Right renal pelvis (tissue), 4 donors: ENCODE data around the gene XYLT1. TPM values are rescaled to one million over a fixed set of nuclear protein-coding genes. Genes with fewer than 3 reads are reported as not detected.

Experiments
- DNase-seq, 4 donors: peaks; one replicate each; pipeline ENCODE4 v3.0.0-alpha.2; 2013; ENCODE audit warnings: low read depth in 4 of 4, low spot score in 3 of 4, missing footprints in 1 of 4
- polyA plus RNA-seq, 4 donors: library from polyadenylated mRNA; unstranded; fragments of 120-200 nt; gene quantifications; one replicate each; pipeline ENCODE4 v1.2.1, GENCODE V29; 2013; ENCODE audit not compliant: insufficient read length in 4 of 4

Gene XYLT1
- polyA plus RNA-seq, 4 donors, result 8.1 to 8.5 (median 8.4) TPM

DNA sequence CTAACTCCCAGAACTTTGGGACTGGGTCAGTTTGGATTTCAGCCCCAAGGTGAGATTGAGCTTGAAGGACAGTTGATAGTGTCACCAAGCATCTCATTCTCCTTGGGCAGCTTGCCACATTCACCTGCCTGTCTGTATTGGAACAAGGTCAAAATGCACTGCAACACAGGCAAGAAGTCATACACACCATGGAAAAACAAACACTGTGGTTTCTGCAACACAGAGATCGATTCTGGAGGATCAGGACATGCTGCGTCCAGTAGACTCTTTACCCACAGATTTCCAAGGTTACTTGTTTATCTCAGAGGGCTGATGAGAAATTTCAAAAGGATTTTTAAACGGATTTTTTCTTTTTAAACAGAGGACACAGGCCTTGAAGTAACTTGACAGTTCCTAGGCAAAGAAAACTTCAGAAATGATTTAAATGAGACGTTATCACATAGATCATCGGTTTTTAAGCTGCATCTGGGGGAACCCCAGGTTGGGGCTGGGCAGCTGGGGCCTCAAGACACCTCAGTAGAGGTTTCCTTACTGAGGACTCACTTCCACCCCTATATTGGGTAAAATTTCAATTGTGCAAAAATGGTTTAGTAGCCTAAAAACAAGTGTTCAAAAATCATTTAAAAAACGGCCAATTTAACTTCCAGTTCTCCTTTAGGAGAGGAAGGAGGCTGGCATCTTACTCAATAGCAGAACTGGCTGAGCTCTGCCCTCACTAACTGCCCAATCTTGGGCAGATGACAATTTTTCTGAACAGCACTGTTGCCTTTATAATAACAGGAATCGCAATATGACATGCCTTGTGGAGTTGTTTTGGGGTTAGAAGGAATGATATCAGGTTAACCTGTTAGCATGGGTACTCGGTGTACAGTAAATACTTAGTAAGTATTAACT, 299.3 kb downstream of the XYLT1 start:
- DNase-seq, result no peak

DNA sequence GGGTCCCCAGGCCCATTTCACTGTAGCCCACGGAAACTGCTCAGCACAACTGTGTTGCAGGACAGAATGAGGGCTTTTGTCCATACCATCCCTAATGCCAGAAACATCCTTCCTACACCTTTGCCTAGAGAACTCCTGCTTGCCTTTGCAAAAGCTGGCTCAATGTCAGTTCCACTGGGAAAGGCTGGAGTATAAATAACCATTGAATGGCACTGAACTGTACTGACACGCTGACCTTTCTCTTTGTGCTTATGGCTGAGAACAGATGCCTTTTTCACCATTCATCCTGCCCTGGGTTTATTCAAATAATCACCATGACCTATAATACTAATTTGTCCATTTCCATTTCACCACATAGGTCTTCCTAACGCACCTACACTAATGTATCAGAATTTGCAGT, 300.3 kb downstream of the XYLT1 start:
- no peak for DNase-seq

DNA sequence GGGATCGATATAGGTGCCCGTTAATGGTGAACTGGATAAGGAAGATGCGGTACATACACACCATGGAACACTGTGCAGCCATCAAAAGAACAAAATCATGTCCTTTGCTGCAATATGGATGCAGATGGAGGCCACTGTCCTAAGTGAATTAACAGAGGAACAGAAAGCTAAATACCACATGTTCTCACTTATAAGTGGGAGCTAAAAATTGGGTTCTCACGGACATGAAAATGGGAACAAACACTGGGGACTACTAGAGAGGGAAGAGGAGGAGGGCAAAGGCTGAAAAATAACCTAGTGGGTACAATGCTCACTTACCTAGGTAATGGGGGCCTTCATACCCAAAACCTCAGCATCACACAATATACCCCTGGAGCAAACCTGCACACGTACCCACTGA, 302.6 kb downstream of the XYLT1 start:
- no peak for DNase-seq

DNA sequence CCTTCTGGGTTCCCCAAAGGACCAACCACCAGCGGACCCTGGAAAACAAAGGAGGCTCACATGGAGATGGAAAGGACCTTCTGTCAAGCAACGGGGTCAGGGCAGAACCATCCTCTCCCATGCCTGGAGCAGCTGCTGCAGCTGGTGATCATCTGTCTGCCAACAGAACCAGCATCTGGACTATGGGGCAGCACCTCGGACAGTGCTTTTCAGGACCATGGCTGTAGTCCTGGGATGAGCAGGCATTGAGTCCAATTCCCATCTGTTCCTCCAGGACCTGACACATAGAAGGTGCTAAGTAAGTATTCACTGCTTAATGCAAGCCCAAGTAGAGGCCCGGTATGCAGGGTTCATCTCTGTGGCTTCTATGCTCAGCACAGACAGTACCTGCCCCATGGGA, 304.7 kb downstream of the XYLT1 start:
- DNase-seq, result no peak

DNA sequence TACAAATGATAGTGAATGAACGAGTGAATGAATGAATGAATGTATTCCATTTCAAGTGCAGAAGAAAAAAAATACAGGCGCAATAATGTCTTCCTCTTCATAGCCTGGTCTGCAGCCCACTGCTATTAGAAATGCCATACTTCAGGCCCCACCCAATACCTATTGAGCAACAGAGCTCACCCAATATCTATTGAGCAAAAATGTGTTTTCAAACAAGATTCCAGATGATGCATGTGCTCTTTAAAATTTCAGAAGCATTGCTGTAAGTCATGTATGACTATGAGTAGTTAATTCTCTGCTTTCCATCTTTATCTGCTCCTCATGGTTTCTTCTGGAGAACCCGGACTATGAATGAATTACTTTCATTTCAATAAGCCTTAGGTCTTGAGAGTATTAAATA, 308.2 kb downstream of the XYLT1 start:
- DNase-seq, result no peak

DNA sequence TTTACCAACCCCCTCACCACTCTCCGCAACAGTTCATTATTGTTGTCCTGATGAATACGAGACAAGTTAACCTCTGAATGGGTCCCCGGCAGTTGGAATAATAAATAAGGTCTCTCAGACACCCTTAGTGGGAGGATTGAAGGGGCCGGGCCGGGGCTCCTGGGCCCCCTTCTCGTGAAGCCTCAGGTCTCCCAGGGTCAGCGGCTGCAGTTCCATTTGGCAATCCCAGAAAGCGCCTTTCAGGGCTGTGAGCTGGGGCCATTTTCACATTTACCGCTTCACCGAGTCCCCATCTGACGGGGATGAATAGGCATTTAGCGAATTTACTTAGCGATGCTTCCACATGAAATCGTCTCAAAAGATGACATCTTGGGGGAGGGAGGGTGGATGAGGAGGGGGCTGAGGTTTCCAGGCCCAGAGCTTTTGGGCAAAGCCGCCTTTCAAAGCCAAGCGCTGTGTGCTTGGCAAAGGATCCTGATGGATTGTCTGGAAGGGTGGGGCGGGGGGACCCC, 309.8 kb downstream of the XYLT1 start:
- DNase-seq, result no peak

DNA sequence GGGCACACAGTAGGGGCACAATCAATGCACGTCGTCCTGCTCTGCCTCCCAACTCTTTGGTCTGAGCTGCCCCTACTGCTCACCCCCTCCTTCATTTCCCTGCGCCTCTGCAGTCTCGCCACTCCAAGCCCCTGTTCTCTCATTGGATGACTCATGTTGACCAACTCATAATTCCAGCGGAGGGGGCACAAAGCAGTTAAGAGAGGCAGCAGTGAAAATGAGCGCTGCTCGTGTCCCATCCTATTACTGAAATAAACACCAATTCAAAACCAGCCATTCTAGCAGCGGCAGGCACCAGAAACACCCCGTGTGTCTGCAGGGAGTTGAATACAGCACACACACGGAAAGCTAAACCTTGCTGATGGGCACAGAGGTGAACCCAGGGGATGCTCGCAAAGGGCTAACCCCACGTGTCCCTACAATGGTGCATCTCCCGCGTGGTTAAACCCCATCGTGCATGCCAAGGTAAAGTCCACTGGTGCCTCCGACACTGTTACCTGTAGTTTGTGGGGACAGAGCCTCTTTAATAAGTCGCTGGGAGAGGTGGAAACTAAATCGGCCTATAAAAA, 310.4 kb downstream of the XYLT1 start:
- no peak for DNase-seq

DNA sequence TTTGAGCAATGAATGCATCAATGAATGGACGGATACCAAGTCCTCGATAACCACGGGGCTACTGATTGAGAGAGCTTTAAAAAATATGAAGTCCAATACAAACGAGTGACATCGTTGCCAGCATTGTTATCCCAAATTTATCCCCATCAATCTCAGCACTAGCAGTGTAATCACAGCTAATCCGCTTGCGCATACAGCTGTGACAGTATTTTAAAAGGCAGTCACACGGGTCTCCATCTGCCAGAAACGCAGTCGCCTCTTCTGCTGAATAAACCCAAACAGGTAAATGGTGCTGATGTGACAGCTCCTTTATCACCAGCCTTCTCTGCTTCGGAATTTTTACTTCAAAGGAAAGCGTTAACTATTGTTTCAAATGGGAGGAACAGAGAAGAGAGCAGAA, 311.1 kb downstream of the XYLT1 start:
- no peak for DNase-seq

DNA sequence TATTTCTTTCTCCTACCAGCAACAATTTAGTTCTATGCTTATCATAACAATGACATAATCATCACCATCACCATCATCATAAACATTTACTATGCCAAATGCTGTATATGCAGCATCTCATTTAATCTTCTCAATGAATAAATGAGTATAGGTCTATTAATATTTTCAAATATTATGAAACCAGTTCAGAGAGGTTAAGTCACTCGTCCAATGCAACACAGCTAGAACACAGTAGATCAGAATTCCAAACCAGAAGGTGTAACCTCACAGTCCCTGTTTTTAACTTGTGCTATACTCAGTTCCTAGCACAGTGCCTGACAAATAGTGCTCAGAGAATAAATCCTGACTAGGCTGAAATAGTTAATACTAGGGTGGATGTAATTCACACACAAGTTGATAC, 314.8 kb downstream of the XYLT1 start:
- DNase-seq, result no peak

DNA sequence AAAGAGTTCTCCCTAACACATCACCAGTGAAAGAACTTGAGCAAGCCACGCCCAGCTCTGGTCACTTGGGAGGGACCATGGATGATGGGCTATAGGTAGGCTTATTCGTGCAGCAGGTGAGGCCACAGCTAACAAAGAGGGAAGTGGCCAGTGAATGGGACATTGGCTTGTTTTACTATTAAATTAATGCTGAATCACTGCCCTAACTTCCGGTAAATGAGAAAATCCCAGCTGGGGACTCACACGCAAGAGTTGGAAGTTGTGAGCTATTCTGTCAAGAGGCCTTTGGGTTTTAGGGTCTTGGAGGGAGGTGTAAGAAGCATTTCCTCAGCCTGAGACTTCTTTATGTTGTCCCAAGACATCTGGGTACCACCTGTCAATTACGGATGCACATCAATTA, 315.3 kb downstream of the XYLT1 start:
- DNase-seq, result no peak

DNA sequence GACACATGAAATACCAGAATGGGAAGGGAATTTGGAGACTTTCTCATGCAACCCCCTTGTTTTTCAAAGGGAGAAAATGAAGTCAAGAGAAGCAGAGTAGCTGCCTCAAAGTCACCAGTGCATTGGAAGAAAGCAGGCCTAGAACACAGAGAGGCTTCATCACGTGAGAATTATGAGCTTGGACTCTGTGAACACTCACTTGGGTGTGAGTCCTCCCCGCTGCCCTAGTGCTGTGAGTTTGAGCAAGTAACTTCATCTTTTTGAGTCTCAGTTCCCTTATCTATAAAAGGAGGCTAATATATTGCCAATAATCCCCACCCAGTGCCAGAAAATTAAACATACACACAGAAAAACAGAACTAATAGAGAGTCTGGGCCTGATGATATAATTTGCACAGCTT, 315.8 kb downstream of the XYLT1 start:
- DNase-seq, result no peak

DNA sequence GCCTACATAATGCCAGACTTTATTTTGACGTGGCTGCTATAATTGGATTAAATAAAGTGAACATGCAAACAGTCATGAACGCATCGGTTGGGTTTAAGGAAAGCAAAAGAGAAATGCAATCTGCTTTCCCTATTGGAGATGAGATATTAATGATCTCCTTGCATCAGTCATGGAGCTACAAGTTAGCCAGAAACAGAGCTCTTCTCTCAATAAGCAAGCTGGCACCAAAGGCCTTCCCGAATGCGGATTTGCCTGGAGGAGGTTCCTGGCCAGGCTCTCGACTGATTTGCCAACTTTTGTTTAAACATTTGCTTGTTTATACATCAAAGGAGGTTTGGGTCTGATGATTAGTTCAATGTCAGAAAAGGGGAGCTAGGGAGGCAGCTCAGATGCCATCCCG, 318.4 kb downstream of the XYLT1 start:
- no peak for DNase-seq

DNA sequence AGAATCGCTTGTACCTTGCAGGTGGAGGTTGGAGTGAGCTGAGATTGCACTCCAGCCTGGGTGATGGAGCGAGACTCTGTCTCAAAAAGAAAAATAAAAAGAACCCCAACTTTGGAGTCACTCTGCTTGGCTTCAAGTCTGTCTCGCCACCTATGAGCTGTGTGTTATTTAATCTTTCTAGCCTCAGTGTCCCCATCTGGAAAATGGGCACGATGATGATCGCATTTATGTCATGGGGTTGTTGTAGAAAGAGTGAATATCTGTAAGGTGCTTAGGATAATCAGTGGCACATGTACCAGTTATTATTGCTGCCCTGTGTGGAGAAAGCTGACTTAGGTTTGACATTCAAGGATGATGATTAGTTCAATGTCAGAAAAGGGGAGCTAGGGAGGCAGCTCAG, 319.4 kb downstream of the XYLT1 start:
- DNase-seq, result no peak

DNA sequence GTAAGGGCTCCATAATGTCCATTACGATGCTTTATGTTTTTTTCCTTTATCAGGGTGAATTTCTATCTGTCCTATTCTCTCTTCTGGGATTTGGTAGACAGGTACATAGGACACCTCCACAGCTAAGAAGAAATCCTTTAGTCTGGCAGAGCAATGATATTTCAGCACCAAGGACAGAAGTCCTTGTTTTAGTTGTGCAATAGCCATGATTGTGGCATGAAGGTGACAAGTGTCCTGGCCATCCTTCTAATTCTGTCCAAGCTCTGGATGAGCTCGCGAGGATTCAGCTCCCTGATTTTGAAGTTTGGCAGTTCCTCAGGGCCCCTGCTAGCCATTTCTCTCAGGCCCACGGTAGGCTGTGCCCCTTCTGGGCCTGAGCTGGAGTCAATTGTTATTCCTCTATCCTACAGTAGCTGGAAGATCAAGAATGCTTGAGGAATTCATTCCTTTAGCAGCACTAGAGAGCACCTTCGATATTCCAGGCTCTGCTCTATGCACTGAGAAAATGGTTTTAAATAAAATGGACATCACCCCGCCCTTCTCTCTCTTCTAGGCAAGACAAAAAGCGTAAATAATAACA, 320.8 kb downstream of the XYLT1 start:
- peak in 3 of 4 donors; percentile 7 to 22 (median 10) for DNase-seq

DNA sequence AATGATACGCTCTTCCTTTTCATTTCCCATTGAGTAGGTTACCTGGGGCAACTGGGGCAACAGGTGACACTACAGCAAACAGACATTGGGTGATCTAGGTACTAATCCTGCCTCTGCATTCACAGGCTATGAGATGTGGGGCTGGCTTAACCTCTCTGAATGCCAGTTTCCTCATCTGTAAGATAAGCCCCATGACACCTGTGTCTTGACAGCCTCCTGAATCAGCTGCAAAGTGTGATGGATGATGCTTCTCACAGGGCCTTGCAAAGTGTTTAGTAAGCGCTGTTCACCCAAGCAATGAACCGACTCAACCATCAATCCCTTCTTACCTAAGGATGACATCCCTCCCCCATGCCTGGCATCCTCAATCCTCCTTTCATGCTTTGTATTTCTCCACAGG, 322.8 kb downstream of the XYLT1 start:
- no peak for DNase-seq

DNA sequence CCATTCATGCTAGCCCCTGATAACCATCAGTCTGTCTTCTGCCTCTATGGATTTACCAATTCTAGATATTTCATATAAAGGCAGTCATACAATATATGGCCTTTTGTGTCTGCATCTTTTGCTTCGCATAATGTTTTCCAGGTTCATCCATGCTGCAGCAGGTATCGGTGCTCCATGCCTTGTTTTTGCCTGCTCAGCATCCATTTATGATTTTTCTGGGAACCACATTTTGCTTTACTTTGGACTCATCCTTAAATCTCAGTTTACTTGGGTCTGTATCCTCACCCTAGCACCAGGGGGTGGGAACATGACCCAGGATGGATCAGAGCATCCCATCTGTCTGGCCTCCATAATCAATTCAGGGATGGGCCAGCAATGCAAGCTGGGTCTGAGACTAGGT, 325.7 kb downstream of the XYLT1 start:
- DNase-seq, result no peak

DNA sequence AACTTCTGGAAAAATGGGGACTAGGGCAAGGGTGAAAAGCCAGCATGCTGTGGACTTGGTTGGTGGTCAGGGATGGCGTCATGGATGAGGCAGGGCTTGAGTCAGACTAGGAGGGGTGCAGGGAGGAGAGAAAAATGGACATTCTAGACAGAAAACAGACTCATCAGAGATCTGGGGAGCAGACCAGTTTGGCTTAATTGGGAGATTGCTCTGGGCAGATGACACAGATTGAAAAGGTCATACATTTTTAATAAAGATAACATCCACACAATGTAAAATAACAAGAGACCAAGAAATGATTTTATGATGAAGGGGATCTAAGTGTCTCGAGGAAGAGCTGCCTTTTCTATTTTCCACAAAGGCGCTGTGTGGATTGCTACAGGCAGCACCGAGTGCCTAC, 326.3 kb downstream of the XYLT1 start:
- DNase-seq, result no peak

DNA sequence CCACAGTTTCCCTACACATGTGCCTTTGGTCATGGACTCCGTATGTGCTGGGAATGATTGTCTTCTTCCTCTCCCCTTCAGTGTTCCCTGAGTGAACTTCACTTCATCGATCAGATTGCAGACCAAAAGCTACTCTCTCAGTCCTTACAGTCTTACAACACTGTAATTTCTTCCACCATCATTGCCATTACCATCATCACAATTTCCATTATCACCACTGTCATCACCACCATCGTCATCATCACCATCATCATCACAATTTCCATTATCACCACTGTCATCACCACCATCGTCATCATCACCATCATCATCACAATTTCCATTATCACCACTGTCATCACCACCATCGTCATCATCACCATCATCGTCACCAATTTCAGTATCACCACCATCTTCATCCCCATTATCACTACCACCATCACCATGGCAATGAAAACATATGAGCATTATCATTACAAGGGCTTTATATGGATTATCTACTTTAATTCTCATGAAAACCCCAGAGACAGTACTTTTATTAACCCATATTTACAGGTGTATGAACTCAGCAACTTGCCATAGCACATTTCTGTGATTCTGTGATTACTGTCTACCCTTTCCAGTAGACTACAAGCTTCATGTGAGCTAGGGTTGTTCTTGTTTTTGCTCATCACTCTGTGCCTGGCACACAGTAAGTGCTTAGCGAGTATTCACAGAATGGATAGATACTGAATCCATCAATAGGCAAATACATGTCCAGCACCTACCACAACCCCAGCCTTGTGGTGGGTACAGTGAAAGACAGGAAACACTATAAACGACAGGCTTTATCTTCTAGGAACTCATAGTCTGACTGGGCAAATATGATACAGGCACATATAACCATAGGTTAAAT, 327.0 kb downstream of the XYLT1 start:
- DNase-seq, result no peak

DNA sequence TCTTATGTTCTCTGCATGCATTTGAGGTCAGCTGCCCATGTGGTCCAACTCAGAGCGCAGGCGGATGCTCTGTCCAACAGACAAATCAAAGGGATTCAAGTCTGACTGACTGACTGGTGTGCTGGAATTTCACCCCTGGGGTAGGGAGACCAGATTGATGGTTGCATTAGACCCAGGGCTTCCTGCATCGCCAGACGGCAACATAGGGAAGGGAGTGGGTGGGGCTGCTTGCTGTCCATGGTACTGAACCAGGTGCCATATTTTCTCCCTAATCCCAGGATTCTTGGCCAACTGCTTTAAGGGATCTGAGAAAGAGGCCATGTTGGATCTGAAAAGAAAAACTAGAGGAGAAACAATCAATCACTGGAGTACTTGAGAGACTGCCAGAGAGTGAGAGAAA, 332.0 kb downstream of the XYLT1 start:
- peak in 3 of 4 donors; percentile 4 to 8 (median 8) for DNase-seq

DNA sequence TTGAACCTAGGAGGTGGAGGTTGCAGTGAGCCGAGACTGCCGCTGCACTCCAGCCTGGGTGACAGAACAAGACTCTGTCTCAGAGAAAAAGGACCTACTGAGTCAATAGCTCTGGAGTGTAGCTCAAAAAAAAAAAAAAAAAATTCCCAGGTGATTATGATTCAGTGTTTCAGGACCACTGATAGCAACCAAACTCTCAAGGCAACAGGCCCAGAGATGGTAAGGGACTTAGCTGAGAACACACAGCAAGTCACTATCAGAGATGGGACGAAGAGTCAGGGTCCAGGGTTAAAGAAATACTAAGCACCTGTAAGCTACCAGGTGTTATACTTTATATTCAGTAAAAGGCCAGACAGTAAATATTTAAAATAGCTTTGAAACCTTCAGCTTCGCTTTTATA, 335.3 kb downstream of the XYLT1 start:
- no peak for DNase-seq

DNA sequence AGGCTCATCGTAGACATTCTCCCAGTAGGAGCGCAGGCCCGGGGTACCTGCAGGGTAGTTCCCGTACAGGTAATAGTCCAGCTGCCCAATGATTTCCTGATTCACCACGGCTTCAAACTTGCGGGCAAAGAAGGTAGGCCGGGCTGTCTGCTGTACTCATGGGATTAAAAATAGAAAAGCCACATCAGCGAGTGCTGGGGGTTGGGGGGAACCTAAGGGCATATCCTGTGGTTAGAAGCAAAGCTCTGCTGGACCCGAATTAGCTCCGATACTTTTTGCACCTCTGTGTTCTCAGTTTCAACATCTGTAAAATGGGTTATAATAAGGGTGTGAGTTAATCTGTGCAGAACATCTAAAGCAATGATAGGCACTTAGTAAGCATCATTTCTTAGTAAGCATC, 336.2 kb downstream of the XYLT1 start:
- DNase-seq, result no peak
